AG04450 (cell line): ENCODE results near the gene GEMIN2. TPM values are rescaled to one million over a fixed set of nuclear protein-coding genes. Genes with fewer than 3 reads are reported as not detected.

Source experiments
- CTCF ChIA-PET: fragments of 300-600, 350-600 bp; formaldehyde crosslinking; extraction: SDS; loops from one replicate; lab custom pipeline; 2022; ENCODE audit warnings: antibody characterized with exemption, inconsistent platforms; lab: Charles Lee
- POLR2A ChIA-PET: fragments of 350-600 bp; formaldehyde crosslinking; extraction: SDS; loops from one replicate; lab custom pipeline; 2021; ENCODE audit warnings: antibody characterized with exemption, inconsistent platforms; lab: Yijun Ruan, JAX
- DNase-seq: peaks from one replicate; pipeline ENCODE4 v3.0.0-alpha.2; 2011; ENCODE audit warnings: low read depth, low spot score
- H3K27ac ChIP-seq: one replicate; pipeline ENCODE4 v1.5.1; 2012; ENCODE audit warnings: low read depth, low read length, control low read depth
- H3K27me3 ChIP-seq: one replicate; pipeline ENCODE4 v1.6.0; 2012; ENCODE audit warnings: low read length; ENCODE audit not compliant: control insufficient read depth, insufficient read depth
- H3K4me3 ChIP-seq: 2 replicates; pipeline ENCODE4 v1.5.1; 2011; ENCODE audit warnings: mild to moderate bottlenecking, low read depth, low read length, control low read depth
- H3K9me3 ChIP-seq: 2 replicates; pipeline ENCODE4 v1.5.1; 2012; ENCODE audit warnings: low read length; ENCODE audit not compliant: control insufficient read depth, insufficient read depth
- polyA plus RNA-seq: library from polyadenylated mRNA; depleted of rRNA; stranded (reverse); fragments of >200 nt; gene quantifications from 2 replicates; pipeline ENCODE4 v1.2.3, GENCODE V29; 2011
- TF ChIP-seq, protein P1 (sequence below): IDR thresholded peaks from 2 replicates; pipeline ENCODE4 v1.5.1; 2011; ENCODE audit warnings: low read depth, low read length, control low read depth, inconsistent platforms

Gene GEMIN2
- polyA plus RNA-seq, 1 experiment, result 15.4 TPM

DNA sequence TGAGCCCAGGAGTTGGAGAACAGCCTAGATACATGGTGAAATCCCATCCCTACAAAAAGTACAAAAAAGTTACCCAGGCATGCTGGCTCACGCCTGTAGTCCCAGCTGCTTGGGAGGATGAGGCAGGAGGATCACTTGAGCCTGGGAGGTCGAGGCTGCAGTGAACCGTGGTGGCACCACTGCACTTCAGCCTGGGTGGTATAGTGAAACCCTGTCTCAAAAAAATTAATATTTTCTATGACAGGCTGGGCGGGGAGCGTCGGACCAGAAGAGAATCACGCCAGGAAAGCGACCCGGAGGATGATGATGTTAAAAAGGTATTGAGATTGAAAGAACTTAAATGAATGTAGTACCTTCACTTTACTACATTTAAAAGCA is 63.0 kb downstream of the GEMIN2 start:
- H3K27ac ChIP-seq, result no peak overlapping the region
- TF ChIP-seq, protein P1, sequence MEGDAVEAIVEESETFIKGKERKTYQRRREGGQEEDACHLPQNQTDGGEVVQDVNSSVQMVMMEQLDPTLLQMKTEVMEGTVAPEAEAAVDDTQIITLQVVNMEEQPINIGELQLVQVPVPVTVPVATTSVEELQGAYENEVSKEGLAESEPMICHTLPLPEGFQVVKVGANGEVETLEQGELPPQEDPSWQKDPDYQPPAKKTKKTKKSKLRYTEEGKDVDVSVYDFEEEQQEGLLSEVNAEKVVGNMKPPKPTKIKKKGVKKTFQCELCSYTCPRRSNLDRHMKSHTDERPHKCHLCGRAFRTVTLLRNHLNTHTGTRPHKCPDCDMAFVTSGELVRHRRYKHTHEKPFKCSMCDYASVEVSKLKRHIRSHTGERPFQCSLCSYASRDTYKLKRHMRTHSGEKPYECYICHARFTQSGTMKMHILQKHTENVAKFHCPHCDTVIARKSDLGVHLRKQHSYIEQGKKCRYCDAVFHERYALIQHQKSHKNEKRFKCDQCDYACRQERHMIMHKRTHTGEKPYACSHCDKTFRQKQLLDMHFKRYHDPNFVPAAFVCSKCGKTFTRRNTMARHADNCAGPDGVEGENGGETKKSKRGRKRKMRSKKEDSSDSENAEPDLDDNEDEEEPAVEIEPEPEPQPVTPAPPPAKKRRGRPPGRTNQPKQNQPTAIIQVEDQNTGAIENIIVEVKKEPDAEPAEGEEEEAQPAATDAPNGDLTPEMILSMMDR, result no peak
- CTCF ChIA-PET, result no interaction called here
- H3K27me3 ChIP-seq, result no peaks in the 10 kb centered on the region
- DNase-seq, result no peak
- POLR2A ChIA-PET, result no interaction called here
- no peak overlapping the region for H3K4me3 ChIP-seq
- H3K9me3 ChIP-seq, result no peaks in the 10 kb centered on the region

DNA sequence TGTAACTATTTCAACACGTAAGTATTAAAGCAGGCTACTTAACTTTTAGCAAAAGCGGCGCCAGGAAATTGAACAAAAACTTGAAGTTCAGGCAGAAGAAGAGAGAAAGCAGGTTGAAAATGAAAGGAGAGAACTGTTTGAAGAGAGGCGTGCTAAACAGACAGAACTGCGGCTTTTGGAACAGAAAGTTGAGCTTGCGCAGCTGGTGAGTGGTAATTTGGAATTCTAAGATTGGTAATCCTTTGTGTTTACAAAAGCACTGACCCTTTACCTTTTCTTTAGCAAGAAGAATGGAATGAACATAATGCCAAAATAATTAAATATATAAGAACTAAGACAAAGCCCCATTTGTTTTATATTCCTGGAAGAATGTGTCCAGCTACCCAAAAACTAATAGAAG is 64.9 kb downstream of the GEMIN2 start:
- CTCF ChIA-PET, result interaction anchor here (0.6 to 0.7 kb wide), 2 partner anchors 15 to 114 kb away, joined by 3 to 5 read pairs; no protein-coding TSS in a partner anchor
- POLR2A ChIA-PET, result interaction anchor here (1.3 kb wide), 1 partner anchor 76 kb away, joined by 4 read pairs; the partner anchor contains the start of gene SEC23A
- H3K27ac ChIP-seq, result no peak overlapping the region
- H3K4me3 ChIP-seq, result no peak overlapping the region
- H3K27me3 ChIP-seq, result no peaks in the 10 kb centered on the region
- H3K9me3 ChIP-seq, result no peaks in the 10 kb centered on the region
- TF ChIP-seq, protein P1, result no peak
- DNase-seq, result no peak

GRCh38 chr14:39180553-39180952 is 66.4 kb downstream of the GEMIN2 start:
- H3K27me3 ChIP-seq, result no peaks in the 10 kb centered on the region
- ChIA-PET CTCF (no interaction called here), POLR2A (interaction anchor here (0.9 kb wide), 1 partner anchor 10 kb away, joined by 6 read pairs; the partner anchor contains the start of gene TRAPPC6B)
- TF ChIP-seq, protein P1, result no peak
- no peak overlapping the region for H3K27ac ChIP-seq
- no peaks in the 10 kb centered on the region for H3K9me3 ChIP-seq
- H3K4me3 ChIP-seq, result no peak overlapping the region
- no peak for DNase-seq

DNA sequence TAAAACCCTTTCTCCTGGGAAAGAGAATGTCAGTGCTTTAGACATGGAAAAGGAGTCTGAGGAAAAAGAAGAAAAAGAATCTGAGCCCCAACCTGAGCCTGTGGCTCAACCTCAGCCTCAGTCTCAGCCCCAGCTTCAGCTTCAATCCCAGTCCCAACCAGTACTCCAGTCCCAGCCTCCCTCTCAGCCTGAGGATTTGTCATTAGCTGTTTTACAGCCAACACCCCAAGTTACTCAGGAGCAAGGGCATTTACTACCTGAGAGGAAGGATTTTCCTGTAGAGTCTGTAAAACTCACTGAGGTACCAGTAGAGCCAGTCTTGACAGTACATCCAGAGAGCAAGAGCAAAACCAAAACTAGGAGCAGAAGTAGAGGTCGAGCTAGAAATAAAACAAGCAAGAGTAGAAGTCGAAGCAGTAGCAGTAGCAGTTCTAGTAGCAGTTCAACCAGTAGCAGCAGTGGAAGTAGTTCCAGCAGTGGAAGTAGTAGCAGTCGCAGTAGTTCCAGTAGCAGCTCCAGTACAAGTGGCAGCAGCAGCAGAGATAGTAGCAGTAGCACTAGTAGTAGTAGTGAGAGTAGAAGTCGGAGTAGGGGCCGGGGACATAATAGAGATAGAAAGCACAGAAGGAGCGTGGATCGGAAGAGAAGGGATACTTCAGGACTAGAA is 67.0 kb downstream of the GEMIN2 start:
- CTCF ChIA-PET, result no interaction called here
- no peak overlapping the region for H3K27ac ChIP-seq
- TF ChIP-seq, protein P1, result no peak

GRCh38 chr14:39181693-39182047 is 67.5 kb downstream of the GEMIN2 start:
- no peak overlapping the region for H3K27ac ChIP-seq
- TF ChIP-seq, protein P1, result no peak
- no peaks in the 10 kb centered on the region for H3K9me3 ChIP-seq
- no peaks in the 10 kb centered on the region for H3K27me3 ChIP-seq
- H3K4me3 ChIP-seq, result no peak overlapping the region
- ChIA-PET POLR2A (no interaction called here), CTCF (no interaction called here)
- DNase-seq, result no peak

More for the DNA sequence above, 67.0 kb downstream of the GEMIN2 start:
- H3K9me3 ChIP-seq, result no peaks in the 10 kb centered on the region
- H3K27me3 ChIP-seq, result no peaks in the 10 kb centered on the region
- POLR2A ChIA-PET, result interaction anchor here (0.9 kb wide), 1 partner anchor 11 kb away, joined by 6 read pairs; the partner anchor contains the start of gene TRAPPC6B
- no peak for DNase-seq
- H3K4me3 ChIP-seq, result no peak overlapping the region
